ENCODE measurements around the gene KREMEN1.

DNA sequence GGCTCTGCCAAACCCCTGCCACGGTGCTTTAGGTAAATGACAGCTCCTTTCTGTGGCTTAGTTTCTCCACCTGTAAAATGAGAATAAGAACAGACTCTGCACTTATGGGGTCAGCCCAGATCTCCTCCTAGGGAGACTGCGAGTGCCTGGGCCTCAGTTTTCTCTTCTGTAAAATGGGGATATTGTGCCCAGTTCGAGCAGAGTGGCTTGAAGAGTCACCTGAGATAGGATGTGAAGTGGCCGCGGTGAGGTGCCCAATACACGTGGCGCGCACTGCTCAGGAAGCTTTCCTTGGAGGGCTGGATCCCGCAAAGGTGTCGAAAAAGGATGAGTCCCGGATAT lies 132.4 kb downstream of the KREMEN1 start:
- TF ChIP-seq POLR2AphosphoS5 (IDR thresholded peaks at IDR 0.05) (no peak), POLR2A (IDR thresholded peaks at IDR 0.05) (no peak)
